AG04449 (cell line): ENCODE measurements around the gene DNASE1L2.

Experiments used
- CTCF ChIA-PET: fragments of 350-600 bp; formaldehyde crosslinking; extraction: SDS; loops from one replicate; lab custom pipeline; 2021; ENCODE audit warnings: antibody characterized with exemption; lab: Yijun Ruan, JAX
- POLR2A ChIA-PET: fragments of 400-600, 350-600 bp; formaldehyde crosslinking; extraction: SDS; loops from one replicate; lab custom pipeline; 2020; ENCODE audit warnings: antibody characterized with exemption, inconsistent platforms; lab: Yijun Ruan, JAX
- DNase-seq: peaks from one replicate; pipeline ENCODE4 v3.0.0-alpha.2; 2010; ENCODE audit warnings: low read depth, low spot score
- H3K4me3 ChIP-seq: 2 replicates; pipeline ENCODE4 v1.5.1; 2011; ENCODE audit warnings: low read depth, mild to moderate bottlenecking, control low read depth, low read length
- CTCF ChIP-seq: IDR thresholded peaks from one replicate; pipeline ENCODE4 v1.5.1; 2011; ENCODE audit warnings: mild to moderate bottlenecking, moderate library complexity, low read length, control low read depth, inconsistent platforms; ENCODE audit not compliant: insufficient read depth; ENCODE audit errors: missing control alignments

DNASE1L2 gene

GRCh38 chr16:2233872-2234812 is 2.1 kb upstream of the DNASE1L2 start:
- TF ChIP-seq CTCF, result no peak
- POLR2A ChIA-PET, result interaction anchor here (0.6 kb wide), 1 partner anchor 31 kb away, joined by 3 read pairs; no protein-coding TSS in a partner anchor

GRCh38 chr16:2234813-2235170 is 1.5 kb upstream of the DNASE1L2 start:
- CTCF ChIA-PET, result no interaction called here
- POLR2A ChIA-PET, result no interaction called here

More at GRCh38 chr16:2233872-2234812, 2.1 kb upstream of the DNASE1L2 start:
- H3K4me3 ChIP-seq, result no peak overlapping the region
- DNase-seq, result no peak
- CTCF ChIA-PET, result no interaction called here

GRCh38 chr16:2235234-2235651 is 1.0 kb upstream of the DNASE1L2 start:
- TF ChIP-seq CTCF, result no peak
- no peak overlapping the region for H3K4me3 ChIP-seq
- CTCF ChIA-PET, result no interaction called here
- DNase-seq, result no peak
- POLR2A ChIA-PET, result no interaction called here

More at GRCh38 chr16:2234813-2235170, 1.5 kb upstream of the DNASE1L2 start:
- DNase-seq, result no peak
- no peak overlapping the region for H3K4me3 ChIP-seq
- TF ChIP-seq CTCF, result no peak

- POLR2A ChIA-PET, result interaction anchor here (1.1 kb wide), 1 partner anchor 16 kb away, joined by 7 read pairs; the partner anchor contains the start of gene ECI1
- CTCF ChIA-PET, result no interaction called here
- DNase-seq, result no peak
- no peak for TF ChIP-seq CTCF
- H3K4me3 ChIP-seq, result no peak overlapping the region
Measured at GRCh38 chr16:2235695-2236336, 428 bp upstream of the DNASE1L2 start.

GRCh38 chr16:2237102-2237482 is 848 bp downstream of the DNASE1L2 start:
- no peak for TF ChIP-seq CTCF
- ChIA-PET CTCF (no interaction called here), POLR2A (no interaction called here)
- DNase-seq, result no peak
- no peak overlapping the region for H3K4me3 ChIP-seq

GRCh38 chr16:2237493-2238149 is 1.4 kb downstream of the DNASE1L2 start:
- no peak for TF ChIP-seq CTCF
- ChIA-PET POLR2A (no interaction called here), CTCF (interaction anchor here (1.2 kb wide), 1 partner anchor 13 kb away, joined by 6 read pairs; the partner anchor contains the start of gene ECI1)
- H3K4me3 ChIP-seq, result no peak overlapping the region
- no peak for DNase-seq
